ENCODE results near the gene ZSCAN21. TPM values are rescaled to one million over a fixed set of nuclear protein-coding genes. Genes with fewer than 3 reads are reported as not detected.

ZSCAN21 gene
- total and polyA plus RNA-seq, 4 donors = 4.7 to 13.1 (median 7.1) TPM

- peaks cover 0 to 4% (median 0%) of the 10 kb centered on the region in 5 donors for H3K4me1 ChIP-seq (ENCODE audit: control insufficient read depth in 5 of 5, insufficient read depth in 5 of 5, low read length in 5 of 5)
- H3K36me3 ChIP-seq (ENCODE audit: control insufficient read depth in 4 of 4, insufficient read depth in 4 of 4, low read length in 4 of 4) = peaks cover 5 to 64% (median 26%) of the 10 kb centered on the region in 4 donors
- WGBS, 2 donors = 86 to 88% methylated on average over 17 of the region's 17 CpGs
- DNase-seq (no peak), ATAC-seq (ENCODE audit: insufficient read depth, low FRiP score) (no peak)
- TF ChIP-seq CTCF (IDR thresholded peaks at IDR 0.05; ENCODE audit: control extremely low read depth, extremely low read depth) = no peak
- no peaks in the 10 kb centered on the region for H3K27me3 ChIP-seq (ENCODE audit: control insufficient read depth in 3 of 3, insufficient read depth in 3 of 3, low read length in 2 of 3)
- H3K9ac ChIP-seq (ENCODE audit: insufficient read depth in 1 of 2, low read length in 2 of 2) = no peak overlapping the region
- H3K4me3 ChIP-seq = no peak overlapping the region
- H3K27ac ChIP-seq (ENCODE audit: low read depth in 1 of 2, low read length in 1 of 2) = no peak overlapping the region
- H3K9me3 ChIP-seq (ENCODE audit: control insufficient read depth in 4 of 4, insufficient read depth in 3 of 4, low read length in 3 of 4) = no peaks in the 10 kb centered on the region
Observed at GRCh38 chr7:100106633-100107032, 57.1 kb downstream of the ZSCAN21 start.

GRCh38 chr7:100107125-100107737 lies 57.7 kb downstream of the ZSCAN21 start:
- TF ChIP-seq CTCF (IDR thresholded peaks at IDR 0.05; ENCODE audit: control extremely low read depth, extremely low read depth) = no peak
- Histone ChIP-seq H3K9me3 (ENCODE audit: control insufficient read depth in 4 of 4, insufficient read depth in 3 of 4, low read length in 3 of 4) (no peaks in the 10 kb centered on the region), H3K27me3 (ENCODE audit: control insufficient read depth in 3 of 3, insufficient read depth in 3 of 3, low read length in 2 of 3) (no peaks in the 10 kb centered on the region), H3K27ac (ENCODE audit: low read depth in 1 of 2, low read length in 1 of 2) (no peak overlapping the region), H3K36me3 (ENCODE audit: control insufficient read depth in 4 of 4, insufficient read depth in 4 of 4, low read length in 4 of 4) (peaks cover 5 to 68% (median 27%) of the 10 kb centered on the region in 4 donors), H3K9ac (ENCODE audit: insufficient read depth in 1 of 2, low read length in 2 of 2) (no peak overlapping the region), H3K4me1 (ENCODE audit: control insufficient read depth in 5 of 5, insufficient read depth in 5 of 5, low read length in 5 of 5) (peaks cover 0 to 4% (median 0%) of the 10 kb centered on the region in 5 donors), H3K4me3 (no peak overlapping the region)
- ATAC-seq (ENCODE audit: insufficient read depth, low FRiP score) = no peak
- WGBS, 2 donors = 84 to 89% methylated on average over 24 to 25 of the region's 25 CpGs
- DNase-seq = no peak

- DNase-seq = no peak
- no peak for ATAC-seq (ENCODE audit: insufficient read depth, low FRiP score)
- 71 to 72% methylated on average over 11 of the region's 11 CpGs for WGBS, 2 donors
Observed at GRCh38 chr7:100107890-100108289, 58.3 kb downstream of the ZSCAN21 start.

More at GRCh38 chr7:100107890-100108289, 58.3 kb downstream of the ZSCAN21 start:
- Histone ChIP-seq H3K27me3 (ENCODE audit: control insufficient read depth in 3 of 3, insufficient read depth in 3 of 3, low read length in 2 of 3) (no peaks in the 10 kb centered on the region), H3K27ac (ENCODE audit: low read depth in 1 of 2, low read length in 1 of 2) (no peak overlapping the region), H3K4me3 (no peak overlapping the region), H3K9me3 (ENCODE audit: control insufficient read depth in 4 of 4, insufficient read depth in 3 of 4, low read length in 3 of 4) (no peaks in the 10 kb centered on the region), H3K36me3 (ENCODE audit: control insufficient read depth in 4 of 4, insufficient read depth in 4 of 4, low read length in 4 of 4) (peaks cover 5 to 71% (median 27%) of the 10 kb centered on the region in 4 donors), H3K9ac (ENCODE audit: insufficient read depth in 1 of 2, low read length in 2 of 2) (no peak overlapping the region), H3K4me1 (ENCODE audit: control insufficient read depth in 5 of 5, insufficient read depth in 5 of 5, low read length in 5 of 5) (no peaks in the 10 kb centered on the region)
- no peak for TF ChIP-seq CTCF (IDR thresholded peaks at IDR 0.05; ENCODE audit: control extremely low read depth, extremely low read depth)

Measured in lung (tissue), 12 donors.